Hippocampal formation (tissue), 2 donors: ENCODE results near the gene DUSP21.
A peak's percentile ranks its signal among the peaks of the same experiment; 100 is the strongest.
"Not testable (repeated sequence)": the region's sequence is repeated elsewhere in the genome, so short reads cannot be mapped to it uniquely, and the experiment has no call there.

Experiments
- DNase-seq, 2 donors: peaks; one replicate each; lab custom pipeline; 2025; lab: John Stamatoyannopoulos, UW

Gene DUSP21

GRCh38 chrX:44843753-44844152, at the start of gene DUSP21:
TSS of gene DUSP21 (plus strand) at chrX:44844021. CDS start at chrX:44844133, 112 bp downstream.
- DNase-seq: no peak

GRCh38 chrX:44795945-44796450, 47.8 kb upstream of the DUSP21 start:
- DNase-seq: no peak

- DNase-seq: no peak
Observed at GRCh38 chrX:44802613-44803012, 41.2 kb upstream of the DUSP21 start.

GRCh38 chrX:44815681-44816080, 28.1 kb upstream of the DUSP21 start:
- DNase-seq: no peak

- no peak for DNase-seq
Observed at GRCh38 chrX:44816367-44816766, 27.5 kb upstream of the DUSP21 start.

- DNase-seq: no peak
Observed at GRCh38 chrX:44817029-44817428, 26.8 kb upstream of the DUSP21 start.

GRCh38 chrX:44822601-44823000, 21.2 kb upstream of the DUSP21 start:
- DNase-seq: no peak

GRCh38 chrX:44823193-44823592, 20.6 kb upstream of the DUSP21 start:
- DNase-seq: not testable (repeated sequence)

GRCh38 chrX:44828008-44828605, 15.7 kb upstream of the DUSP21 start:
- DNase-seq: no peak

GRCh38 chrX:44829832-44830231, 14.0 kb upstream of the DUSP21 start:
- DNase-seq: no peak

GRCh38 chrX:44842550-44843317, 1.1 kb upstream of the DUSP21 start:
- no peak for DNase-seq

GRCh38 chrX:44843318-44843702, 511 bp upstream of the DUSP21 start:
- no peak for DNase-seq

- DNase-seq: no peak
Observed at GRCh38 chrX:44844204-44844603, 383 bp downstream of the DUSP21 start.

GRCh38 chrX:44850891-44851290, 7.1 kb downstream of the DUSP21 start:
- DNase-seq: not testable (repeated sequence)

GRCh38 chrX:44871114-44871645, 27.4 kb downstream of the DUSP21 start:
- DNase-seq: no peak

GRCh38 chrX:44871931-44872820, 28.4 kb downstream of the DUSP21 start:
- DNase-seq: peak; percentile 24 to 55

- peak; percentile 93 to 96 for DNase-seq
Observed at GRCh38 chrX:44872821-44873414, 29.1 kb downstream of the DUSP21 start, which contains the start of gene KDM6A. TSS of gene KDM6A (plus strand) at chrX:44873188. CDS start at chrX:44873552, 364 bp downstream.

- DNase-seq: peak; percentile 43 to 72
Observed at GRCh38 chrX:44873415-44874276, 29.8 kb downstream of the DUSP21 start.

- peak in 1 of 2 donors; percentile 14 for DNase-seq
Observed at GRCh38 chrX:44874420-44875184, 30.8 kb downstream of the DUSP21 start.

- DNase-seq: no peak
Observed at GRCh38 chrX:44875185-44875489, 31.3 kb downstream of the DUSP21 start.
